ENCODE measurements around the gene CTNNAL1. TPM values are rescaled to one million over a fixed set of nuclear protein-coding genes. Genes with fewer than 3 reads are reported as not detected.

The CTNNAL1 gene
- total and polyA plus RNA-seq, 2 of the 8 experiments (the other 6 are each of a cell fraction or from before 2014, with no cell fraction given) = 23.2 to 66.1 TPM

- H3K79me1 ChIP-seq (ENCODE audit: low read depth, low read length) = no peaks in the 10 kb centered on the region
- no peak overlapping the region for H2BK12ac ChIP-seq (ENCODE audit: low read depth, low read length)
- H3K23ac ChIP-seq (ENCODE audit: insufficient read length) = no peak overlapping the region
- H3K79me2 ChIP-seq (ENCODE audit: control insufficient read depth in 1 of 2, insufficient read depth in 2 of 2, low read length in 2 of 2) = no peaks in the 10 kb centered on the region
- H4K8ac ChIP-seq (ENCODE audit: extremely low read depth, insufficient read depth, low read length) = no peak overlapping the region
- peaks cover 16 to 65% (median 50%) of the 10 kb centered on the region in 4 experiments for H3K36me3 ChIP-seq (ENCODE audit: control insufficient read depth in 2 of 4, insufficient read depth in 4 of 4, low read length in 3 of 4)
- H4K91ac ChIP-seq (replicated peaks; ENCODE audit: insufficient read length, low read length) = no peak overlapping the region
- H2BK120ac ChIP-seq (replicated peaks; ENCODE audit: low read depth, low read length) = no peak overlapping the region
- no peak overlapping the region for H3K27ac ChIP-seq (ENCODE audit: low read depth, low read length)
- no peak overlapping the region for H4K5ac ChIP-seq (ENCODE audit: insufficient read length, low read depth, low read length)
- H3K56ac ChIP-seq (replicated peaks; ENCODE audit: insufficient read length, low read depth, low read length) = no peak overlapping the region
- H3K9ac ChIP-seq (replicated peaks in 1 of 4; ENCODE audit: extremely low read depth in 1 of 4, low read depth in 3 of 4, low read length in 3 of 4) = no peak overlapping the region
- ChIA-PET POLR2A (ENCODE audit: partially characterized antibody) (no interaction called here), CTCF (ENCODE audit: partially characterized antibody) (no interaction called here)
- H3K18ac ChIP-seq (ENCODE audit: extremely low read depth, low read length) = no peak overlapping the region
- FAIRE-seq = no peak
- H3K23me2 ChIP-seq (ENCODE audit: low read depth, low read length) = peaks cover 2% of the 10 kb centered on the region; the same call in 1 of the 2 replicates
- 81% methylated on average over 2 of the region's 2 CpGs; no CpG with 5 or more reads in 1 of the 2 experiments for WGBS, 2 experiments (ENCODE audit: extremely low coverage in 1 of 2, insufficient coverage in 1 of 2, insufficient read length in 1 of 2, insufficient replicate concordance in 2 of 2, low coverage in 1 of 2, low lambda C conversion rate in 2 of 2, missing lambda C conversion rate in 1 of 2)
- DNase-seq (ENCODE audit: low read depth in 1 of 2, low spot score in 2 of 2) = no peak
- H2BK20ac ChIP-seq (ENCODE audit: low read length) = no peak overlapping the region
- H3K9me3 ChIP-seq (ENCODE audit: insufficient read depth in 2 of 2, low read depth in 1 of 2, low read length in 1 of 2) = no peaks in the 10 kb centered on the region
- H2BK5ac ChIP-seq (ENCODE audit: low read depth, low read length) = no peak overlapping the region
- no peak overlapping the region for H3K14ac ChIP-seq (ENCODE audit: insufficient read length)
- no peak overlapping the region for H3K4me3 ChIP-seq (ENCODE audit: extremely low read depth in 1 of 4, insufficient read depth in 2 of 4, low read depth in 3 of 4, low read length in 4 of 4)
- H3K4me1 ChIP-seq (replicated peaks in 1 of 4; ENCODE audit: control insufficient read depth in 3 of 4, insufficient read depth in 4 of 4, low read length in 3 of 4) = no peaks in the 10 kb centered on the region
- no peaks in the 10 kb centered on the region for H3K27me3 ChIP-seq (replicated peaks in 1 of 4; ENCODE audit: control insufficient read depth in 3 of 4, extremely low read depth in 1 of 4, insufficient read depth in 3 of 4, low read length in 3 of 4)
- no peak overlapping the region for H2AK5ac ChIP-seq (ENCODE audit: low read depth, low read length)
- H3K4ac ChIP-seq (replicated peaks; ENCODE audit: insufficient read length, low read depth, low read length) = no peak overlapping the region
- no peak overlapping the region for H2AFZ ChIP-seq (ENCODE audit: low read length)
- H3K4me2 ChIP-seq (ENCODE audit: insufficient read depth in 1 of 2, low read depth in 2 of 2, low read length in 2 of 2) = no peak overlapping the region
- peaks cover 0 to 5% of the 10 kb centered on the region in 2 experiments for H4K20me1 ChIP-seq (replicated peaks in 1 of 2; ENCODE audit: control insufficient read depth in 1 of 2, insufficient read depth in 2 of 2, low read length in 2 of 2)
- no peak overlapping the region for H2BK15ac ChIP-seq (ENCODE audit: low read length)
- TF ChIP-seq BRCA1 (IDR thresholded peaks at IDR 0.05; ENCODE audit: low read depth, low read length) = no peak
- no peak for TF ChIP-seq ATF2 (IDR thresholded peaks at IDR 0.05; ENCODE audit: low read length)
- no peak for TF ChIP-seq ATF3 (IDR thresholded peaks at IDR 0.05; ENCODE audit: insufficient read depth, low read depth, low read length)
- no peak for TF ChIP-seq RAD21 (IDR thresholded peaks at IDR 0.05 in 1 of 2, conservative IDR thresholded peaks at IDR 0.05 in 1 of 2; ENCODE audit: low read depth in 2 of 2, low read length in 2 of 2)
- TF ChIP-seq HDAC2 (IDR thresholded peaks at IDR 0.05; ENCODE audit: borderline replicate concordance in 1 of 2, low read depth in 2 of 2, low read length in 2 of 2) = no peak
- no peak for TF ChIP-seq ZNF274 (IDR thresholded peaks at IDR 0.05; ENCODE audit: borderline replicate concordance, extremely low read depth, low read length)
- no peak for TF ChIP-seq EGR1 (IDR thresholded peaks at IDR 0.05; ENCODE audit: borderline replicate concordance, low read depth, low read length)
- no peak for TF ChIP-seq HDAC6 (IDR thresholded peaks at IDR 0.05; ENCODE audit: low read depth, low read length)
- no peak for TF ChIP-seq E2F6 (IDR thresholded peaks at IDR 0.05)
Measured at GRCh38 chr9:108897324-108898096, 115.8 kb downstream of the CTNNAL1 start.
